Measurements from ENCODE around the gene RMRP. TPM values are rescaled to one million over a fixed set of nuclear protein-coding genes. Genes with fewer than 3 reads are reported as not detected.
"Not testable (repeated sequence)": the region's sequence is repeated elsewhere in the genome, so short reads cannot be mapped to it uniquely, and the experiment has no call there.

Gene RMRP
- total RNA-seq, 4 donors from 2014 or later, result 1,246 to 15,173 (median 11,383) TPM

DNA sequence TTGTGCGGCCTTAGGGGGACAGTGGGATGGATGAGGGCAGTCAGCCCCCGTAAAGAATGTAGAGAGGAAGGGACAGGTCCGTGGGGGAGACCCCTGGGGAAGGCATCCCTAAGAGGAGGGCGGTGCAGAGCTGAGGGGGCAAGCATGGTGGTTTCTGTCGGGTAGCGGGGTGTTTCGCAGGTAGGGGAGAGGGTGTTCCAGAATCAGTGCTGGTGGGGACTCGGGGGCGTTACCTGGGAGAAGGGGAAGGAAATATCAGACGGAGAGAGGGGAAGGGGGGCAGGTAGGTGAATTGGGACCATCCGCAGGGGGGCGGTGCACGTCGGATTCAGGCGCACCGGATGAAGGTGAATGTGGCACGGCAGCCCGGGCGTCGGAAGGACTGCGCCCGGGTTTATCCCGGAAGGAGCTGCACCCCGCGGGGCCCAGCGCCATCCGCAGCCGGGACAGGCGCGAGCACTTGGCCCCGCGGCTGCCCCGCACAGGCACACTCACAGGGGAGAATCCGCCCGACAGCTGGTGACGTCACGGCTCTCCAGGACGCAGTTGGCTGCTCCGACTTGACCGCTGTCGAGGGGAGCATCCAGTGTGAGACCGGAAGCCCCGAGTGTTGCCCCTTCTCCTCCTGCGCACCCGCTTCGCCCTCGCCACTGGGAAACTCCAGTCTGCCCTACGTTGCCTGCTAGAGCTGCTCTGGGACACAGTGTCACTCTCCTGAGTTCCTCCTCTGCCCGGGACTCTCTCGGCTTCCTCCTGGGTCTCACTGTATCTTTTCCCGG lies 40.9 kb downstream of the RMRP start:
- no peaks in the 10 kb centered on the region for H3K36me3 ChIP-seq
- TF ChIP-seq EP300 (IDR thresholded peaks at IDR 0.05) (no peak), POLR2AphosphoS5 (IDR thresholded peaks at IDR 0.05) (no peak), POLR2A (IDR thresholded peaks at IDR 0.05) (no peak)
- TF ChIP-seq, protein P1, sequence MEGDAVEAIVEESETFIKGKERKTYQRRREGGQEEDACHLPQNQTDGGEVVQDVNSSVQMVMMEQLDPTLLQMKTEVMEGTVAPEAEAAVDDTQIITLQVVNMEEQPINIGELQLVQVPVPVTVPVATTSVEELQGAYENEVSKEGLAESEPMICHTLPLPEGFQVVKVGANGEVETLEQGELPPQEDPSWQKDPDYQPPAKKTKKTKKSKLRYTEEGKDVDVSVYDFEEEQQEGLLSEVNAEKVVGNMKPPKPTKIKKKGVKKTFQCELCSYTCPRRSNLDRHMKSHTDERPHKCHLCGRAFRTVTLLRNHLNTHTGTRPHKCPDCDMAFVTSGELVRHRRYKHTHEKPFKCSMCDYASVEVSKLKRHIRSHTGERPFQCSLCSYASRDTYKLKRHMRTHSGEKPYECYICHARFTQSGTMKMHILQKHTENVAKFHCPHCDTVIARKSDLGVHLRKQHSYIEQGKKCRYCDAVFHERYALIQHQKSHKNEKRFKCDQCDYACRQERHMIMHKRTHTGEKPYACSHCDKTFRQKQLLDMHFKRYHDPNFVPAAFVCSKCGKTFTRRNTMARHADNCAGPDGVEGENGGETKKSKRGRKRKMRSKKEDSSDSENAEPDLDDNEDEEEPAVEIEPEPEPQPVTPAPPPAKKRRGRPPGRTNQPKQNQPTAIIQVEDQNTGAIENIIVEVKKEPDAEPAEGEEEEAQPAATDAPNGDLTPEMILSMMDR (IDR thresholded peaks at IDR 0.05), result no peak

DNA sequence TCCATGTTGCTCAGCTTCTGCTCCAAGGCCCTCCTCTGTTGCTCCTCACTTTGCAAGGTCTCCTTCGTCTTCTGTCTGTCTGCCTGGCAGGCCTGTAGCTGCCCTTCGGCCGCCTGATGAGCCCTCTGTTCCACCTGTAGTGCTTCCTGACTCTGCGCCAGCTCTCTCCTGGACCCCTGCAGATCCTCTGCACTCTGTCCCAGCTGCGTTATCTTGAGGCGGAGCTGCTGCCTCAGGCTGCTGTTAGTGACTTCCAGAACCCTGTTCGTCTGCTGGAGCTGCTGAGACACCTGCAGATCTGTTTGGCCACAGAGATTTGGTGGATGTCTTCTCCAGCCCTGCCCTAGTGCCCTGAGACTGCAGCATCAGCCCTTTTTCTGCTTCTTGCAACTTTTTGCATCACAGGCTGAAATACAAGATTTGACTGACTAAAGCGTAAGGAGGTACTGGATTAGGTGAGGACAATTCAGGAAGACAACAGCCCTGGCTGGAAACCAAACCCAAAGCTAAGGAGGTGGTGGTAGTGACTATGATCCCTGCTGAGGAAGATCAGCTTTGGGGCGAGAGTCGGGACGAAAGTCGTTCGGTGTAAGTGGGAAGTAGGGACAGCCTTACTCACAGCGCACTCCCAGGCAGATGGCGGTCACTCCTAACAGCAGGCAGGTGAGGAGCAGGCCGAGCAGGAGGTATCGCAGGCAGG lies 41.7 kb downstream of the RMRP start:
- Histone ChIP-seq H3K9me3 (no peaks in the 10 kb centered on the region), H3K27me3 (no peaks in the 10 kb centered on the region), H3K4me3 (no peak overlapping the region), H3K27ac (no peak overlapping the region), H3K36me3 (no peaks in the 10 kb centered on the region), H3K4me1 (peaks cover 10% of the 10 kb centered on the region)
- WGBS, result 84% methylated on average over 17 of the region's 17 CpGs
- peak in 1 of 2 donors; percentile 65 for DNase-seq (ENCODE audit: low spot score in 2 of 2)
- no peak for TF ChIP-seq EP300 (IDR thresholded peaks at IDR 0.05)
- TF ChIP-seq POLR2A (IDR thresholded peaks at IDR 0.05), result no peak
- no peak for TF ChIP-seq POLR2AphosphoS5 (IDR thresholded peaks at IDR 0.05)
- TF ChIP-seq, protein P1 (IDR thresholded peaks at IDR 0.05), result no peak

More for the DNA sequence above, 40.9 kb downstream of the RMRP start:
- Histone ChIP-seq H3K4me3 (peak overlapping the region; percentile 48), H3K9me3 (no peaks in the 10 kb centered on the region), H3K27me3 (no peaks in the 10 kb centered on the region), H3K27ac (no peak overlapping the region), H3K4me1 (peaks cover 10% of the 10 kb centered on the region)
- 12% methylated on average over 42 of the region's 51 CpGs for WGBS
- DNase-seq (ENCODE audit: low spot score in 2 of 2), result peak; percentile 86 to 88

DNA sequence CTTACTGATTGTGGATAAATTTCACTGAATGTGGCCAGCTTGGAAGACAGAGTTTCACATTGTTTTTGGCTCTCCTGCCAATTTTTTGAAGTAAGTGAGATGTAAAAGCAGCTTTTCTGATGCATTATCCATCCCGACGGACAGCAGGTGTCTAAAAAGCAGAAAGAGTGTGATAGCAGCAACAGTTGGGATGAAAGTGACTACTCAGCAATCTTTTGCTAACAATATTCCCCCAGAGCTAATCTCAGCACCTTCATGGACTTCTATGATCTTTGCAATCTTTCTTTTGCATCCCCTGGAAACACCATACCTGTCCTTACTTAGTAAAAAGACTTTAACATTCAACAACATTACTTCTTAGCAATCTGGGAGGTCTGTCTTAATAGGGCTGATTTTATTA lies 45.0 kb downstream of the RMRP start:
- WGBS, result 75% methylated on average over 2 of the region's 2 CpGs
- DNase-seq (ENCODE audit: low spot score in 2 of 2), result no peak
- no peaks in the 10 kb centered on the region for H3K27me3 ChIP-seq

DNA sequence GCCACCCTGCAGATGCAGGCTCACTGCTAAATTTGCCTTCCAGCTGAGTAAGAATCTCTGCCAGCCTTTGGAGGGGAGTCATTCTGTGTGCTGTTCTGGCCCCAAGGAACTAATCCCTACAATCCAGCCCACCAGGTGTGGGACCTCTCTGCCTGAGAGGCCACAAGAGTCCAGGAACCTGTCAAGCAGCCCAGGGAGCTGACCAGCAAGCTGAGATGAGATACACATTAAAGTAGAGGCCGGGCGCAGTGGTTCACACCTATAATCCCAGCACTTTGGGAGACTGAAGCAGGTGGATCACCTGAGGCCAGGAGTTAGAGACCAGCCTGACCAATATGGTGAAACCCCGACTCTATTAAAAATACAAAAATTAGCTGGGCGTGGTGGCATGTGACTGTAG lies 45.8 kb downstream of the RMRP start:
- H3K27me3 ChIP-seq; DNase-seq (ENCODE audit: low spot score in 2 of 2); H3K9me3 ChIP-seq; H3K4me3 ChIP-seq; H3K27ac ChIP-seq: not testable (repeated sequence)
- WGBS, result 97% methylated on average over 4 of the region's 4 CpGs
- Histone ChIP-seq H3K4me1 (peaks cover 11% of the 10 kb centered on the region), H3K36me3 (peaks cover 30% of the 10 kb centered on the region)

More for the DNA sequence above, 45.0 kb downstream of the RMRP start:
- Histone ChIP-seq H3K9me3 (no peaks in the 10 kb centered on the region), H3K27ac (no peak overlapping the region), H3K4me3 (no peak overlapping the region), H3K36me3 (peaks cover 24% of the 10 kb centered on the region), H3K4me1 (peaks cover 10% of the 10 kb centered on the region)
- TF ChIP-seq POLR2A (IDR thresholded peaks at IDR 0.05) (no peak), POLR2AphosphoS5 (IDR thresholded peaks at IDR 0.05) (no peak), EP300 (IDR thresholded peaks at IDR 0.05) (no peak)
- TF ChIP-seq, protein P1 (IDR thresholded peaks at IDR 0.05), result no peak

DNA sequence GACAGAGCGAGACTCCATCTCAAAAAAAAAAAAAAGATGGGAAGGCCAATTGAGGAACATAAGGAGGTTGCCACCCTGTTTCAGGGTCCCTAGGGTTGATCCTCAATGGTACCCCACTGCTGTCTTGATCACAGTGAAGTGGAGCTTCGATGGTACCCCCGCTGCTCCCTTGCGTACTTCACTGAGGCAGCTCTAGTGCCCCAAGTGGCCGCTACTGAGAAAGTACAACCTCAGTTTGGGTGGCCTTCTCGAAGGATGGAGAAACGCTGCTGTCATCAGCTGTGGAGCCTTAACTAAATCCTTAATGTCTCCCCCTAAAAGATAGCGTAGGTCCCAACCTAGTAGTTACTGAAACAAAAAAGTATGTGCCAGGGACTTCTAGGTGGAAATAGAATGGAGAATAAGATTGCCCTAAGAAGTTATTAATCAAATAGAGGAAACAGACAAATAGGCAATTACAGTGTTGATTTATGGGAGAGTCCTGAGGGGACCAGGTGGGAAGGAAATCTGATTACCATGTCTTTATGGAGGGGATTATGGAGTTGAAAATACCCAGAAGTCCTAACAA lies 46.5 kb downstream of the RMRP start:
- 20% methylated on average over 8 of the region's 8 CpGs for WGBS

More for the DNA sequence above, 46.5 kb downstream of the RMRP start:
- TF ChIP-seq EP300 (IDR thresholded peaks at IDR 0.05), result no peak
- TF ChIP-seq POLR2A (IDR thresholded peaks at IDR 0.05), result no peak
- TF ChIP-seq, protein P1 (IDR thresholded peaks at IDR 0.05), result peak; percentile 61 to 65
- no peak for TF ChIP-seq POLR2AphosphoS5 (IDR thresholded peaks at IDR 0.05)
- DNase-seq (ENCODE audit: low spot score in 2 of 2), result peak in 1 of 2 donors; percentile 69
- Histone ChIP-seq H3K4me1 (peaks cover 11% of the 10 kb centered on the region), H3K4me3 (no peak overlapping the region), H3K27ac (no peak overlapping the region), H3K9me3 (no peaks in the 10 kb centered on the region), H3K27me3 (no peaks in the 10 kb centered on the region), H3K36me3 (peaks cover 30% of the 10 kb centered on the region)

All from suprapubic skin (tissue), 4 donors.